ENCODE results near the gene SCNN1A.
"Not testable (repeated sequence)": the region's sequence is repeated elsewhere in the genome, so short reads cannot be mapped to it uniquely, and the experiment has no call there.

SCNN1A gene

GRCh38 chr12:6351622-6352021 is 23.7 kb downstream of the SCNN1A start:
- in situ Hi-C loops (cut with HindIII; ENCODE audit: low sequenced_read_pairs) = no loop called here

- in situ Hi-C loops (cut with HindIII; ENCODE audit: low sequenced_read_pairs) = no loop called here
These were observed 27.7 kb downstream of the SCNN1A start for GRCh38 chr12:6347367-6348338.

GRCh38 chr12:6346942-6347341 is 28.4 kb downstream of the SCNN1A start:
- in situ Hi-C loops (cut with HindIII; ENCODE audit: low sequenced_read_pairs) = no loop called here

GRCh38 chr12:6346235-6346832 is 29.0 kb downstream of the SCNN1A start:
- in situ Hi-C loops (cut with HindIII; ENCODE audit: low sequenced_read_pairs) = no loop called here

GRCh38 chr12:6345319-6346091 is 29.9 kb downstream of the SCNN1A start:
- in situ Hi-C loops (cut with HindIII; ENCODE audit: low sequenced_read_pairs) = no loop called here

GRCh38 chr12:6344101-6344660 is 31.2 kb downstream of the SCNN1A start:
- in situ Hi-C loops (cut with HindIII; ENCODE audit: low sequenced_read_pairs) = not testable (repeated sequence)

GRCh38 chr12:6343518-6343917 is 31.8 kb downstream of the SCNN1A start:
- in situ Hi-C loops (cut with HindIII; ENCODE audit: low sequenced_read_pairs) = no loop called here

GRCh38 chr12:6342140-6342889 is 33.0 kb downstream of the SCNN1A start:
- in situ Hi-C loops (cut with HindIII; ENCODE audit: low sequenced_read_pairs) = no loop called here

- in situ Hi-C loops (cut with HindIII; ENCODE audit: low sequenced_read_pairs) = no loop called here
These were observed 33.8 kb downstream of the SCNN1A start, which contains the start of gene TNFRSF1A for GRCh38 chr12:6341417-6342139. Gene TNFRSF1A (minus strand): TSS chr12:6342076. CDS start chr12:6341814, 262 bp downstream.

GRCh38 chr12:6340745-6341416 is 34.5 kb downstream of the SCNN1A start:
- in situ Hi-C loops (cut with HindIII; ENCODE audit: low sequenced_read_pairs) = no loop called here

- in situ Hi-C loops (cut with HindIII; ENCODE audit: low sequenced_read_pairs) = no loop called here
These were observed 35.2 kb downstream of the SCNN1A start for GRCh38 chr12:6340032-6340638.

- in situ Hi-C loops (cut with HindIII; ENCODE audit: low sequenced_read_pairs) = no loop called here
These were observed 36.4 kb downstream of the SCNN1A start for GRCh38 chr12:6338955-6339354.

- in situ Hi-C loops (cut with HindIII; ENCODE audit: low sequenced_read_pairs) = not testable (repeated sequence)
These were observed 36.8 kb downstream of the SCNN1A start for GRCh38 chr12:6338536-6338935.

GRCh38 chr12:6337958-6338433 is 37.4 kb downstream of the SCNN1A start:
- in situ Hi-C loops (cut with HindIII; ENCODE audit: low sequenced_read_pairs) = no loop called here

- in situ Hi-C loops (cut with HindIII; ENCODE audit: low sequenced_read_pairs) = no loop called here
These were observed 38.2 kb downstream of the SCNN1A start for GRCh38 chr12:6336889-6337853.

- in situ Hi-C loops (cut with HindIII; ENCODE audit: low sequenced_read_pairs) = no loop called here
These were observed 39.1 kb downstream of the SCNN1A start for GRCh38 chr12:6336079-6336888.

Data from endothelial cell of hepatic sinusoid (primary cell).